Thyroid gland (tissue), 4 donors: ENCODE measurements around the gene TEN1.

Experiments used
- CTCF ChIP-seq, 6 experiments: fragments of 200-600 bp in 3 of 6; fragments of 450-650 bp in 3 of 6; sonication (generic) in 3 of 6; IDR thresholded peaks; one replicate each; pipeline ENCODE4 v1.5.1; 2016 to 2019; ENCODE audit warnings: antibody characterized with exemption in 6 of 6, mild to moderate bottlenecking in 2 of 6, inconsistent platforms in 1 of 6, moderate library complexity in 1 of 6
- POLR2A ChIP-seq, 2 donors: fragments of 450-650 bp; IDR thresholded peaks; one replicate each; pipeline ENCODE4 v1.6.1; 2017; ENCODE audit warnings: antibody characterized with exemption in 2 of 2, mild to moderate bottlenecking in 2 of 2, moderate library complexity in 1 of 2

GRCh38 chr17:76026714-76027158 is 47.7 kb downstream of the TEN1 start:
- TF ChIP-seq CTCF (IDR thresholded peaks at IDR 0.05) (peak in 3 of 6 experiments; percentile 34 to 51 (median 41)), POLR2A (IDR thresholded peaks at IDR 0.05) (no peak)
